ENCODE measurements around the gene SNRNP48. TPM values are rescaled to one million over a fixed set of nuclear protein-coding genes. Genes with fewer than 3 reads are reported as not detected.

SNRNP48 gene
- total and polyA plus RNA-seq, 2 donors (not counting 3 experiments of a cell fraction or from before 2014, with no cell fraction given) = 4.2 to 13.2 TPM

DNA sequence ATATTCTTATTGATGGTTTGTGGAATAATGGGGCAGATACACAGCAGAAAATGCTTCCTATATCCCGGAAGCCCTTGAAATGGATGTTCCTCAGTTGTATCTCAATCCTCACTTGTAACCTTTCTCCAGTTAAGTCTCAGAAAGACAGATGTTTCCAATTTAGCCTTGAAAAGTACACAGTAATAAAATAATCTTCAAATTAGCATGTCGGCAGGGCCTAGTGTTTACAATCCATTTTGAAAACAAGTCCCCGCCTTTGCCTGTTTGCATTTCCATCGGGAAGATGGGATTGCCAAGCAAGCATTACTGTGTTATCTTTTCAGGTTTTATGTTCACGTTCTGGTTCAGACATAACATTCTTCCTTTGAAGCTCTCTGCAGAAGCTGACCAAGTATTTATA is 41.5 kb downstream of the SNRNP48 start:
- Histone ChIP-seq H3K27me3 (ENCODE audit: control insufficient read depth in 2 of 2, insufficient read depth in 2 of 2, low read length in 2 of 2) (peaks cover 2 to 11% of the 10 kb centered on the region in 2 experiments), H3K9me3 (replicated peaks; ENCODE audit: control insufficient read depth, insufficient read depth, low read length) (no peaks in the 10 kb centered on the region), H3K4me3 (replicated peaks in 1 of 3; ENCODE audit: insufficient read depth in 1 of 3, low read depth in 1 of 3, low read length in 3 of 3) (no peak overlapping the region), H4K20me1 (replicated peaks; ENCODE audit: control insufficient read depth, extremely low read depth, insufficient read depth, low read length) (no peaks in the 10 kb centered on the region), H3K4me2 (ENCODE audit: insufficient read depth, low read length) (no peak overlapping the region), H3K4me1 (ENCODE audit: control insufficient read depth, extremely low read depth, insufficient read depth, low read length) (no peaks in the 10 kb centered on the region), H3K9ac (replicated peaks; ENCODE audit: extremely low read depth, insufficient read depth, low read length) (no peak overlapping the region), H3K36me3 (ENCODE audit: control insufficient read depth in 2 of 2, extremely low read depth in 1 of 2, insufficient read depth in 2 of 2, low read length in 2 of 2) (no peaks in the 10 kb centered on the region), H3K27ac (ENCODE audit: insufficient read depth, low read depth, low read length) (no peak overlapping the region), H2AFZ (ENCODE audit: low read depth, low read length) (no peak overlapping the region), H3K9me1 (replicated peaks; ENCODE audit: control insufficient read depth, extremely low read depth, insufficient read depth, low read length) (no peaks in the 10 kb centered on the region), H3K79me2 (ENCODE audit: control insufficient read depth, insufficient read depth, low read length) (no peaks in the 10 kb centered on the region)
- TF ChIP-seq POLR2AphosphoS5 (IDR thresholded peaks at IDR 0.05; ENCODE audit: insufficient read depth, low read depth, low read length) (no peak), MAX (IDR thresholded peaks at IDR 0.05; ENCODE audit: insufficient read depth, insufficient read length) (no peak), EZH2 (IDR thresholded peaks at IDR 0.05; ENCODE audit: borderline replicate concordance, low read depth, low read length, severe bottlenecking) (no peak), MYC (IDR thresholded peaks at IDR 0.05; ENCODE audit: low read depth, low read length) (no peak), CTCF (IDR thresholded peaks at IDR 0.05; ENCODE audit: extremely low read depth in 1 of 2, insufficient read depth in 1 of 2, low read depth in 1 of 2, low read length in 2 of 2) (no peak), POLR2A (IDR thresholded peaks at IDR 0.05; ENCODE audit: low read depth, low read length) (no peak), GATA2 (IDR thresholded peaks at IDR 0.05; ENCODE audit: insufficient read depth, insufficient read length, low read depth, low read length) (no peak), FOS (IDR thresholded peaks at IDR 0.05; ENCODE audit: borderline replicate concordance, insufficient read depth, low read length) (no peak), JUN (IDR thresholded peaks at IDR 0.05; ENCODE audit: borderline replicate concordance, insufficient read depth, insufficient read length, low read depth) (no peak)
- dilution Hi-C loops (cut with MboI; ENCODE audit: extremely low pct_ligation_motif_present, low sequenced_read_pairs) (no loop called here), intact Hi-C loops (cut with micrococcal nuclease) (no loop called here)
- FAIRE-seq (no peak), DNase-seq (ENCODE audit: low read depth, low spot score) (no peak)
- ChIA-PET POLR2A (no interaction called here), CTCF (interaction anchor here (1.7 kb wide), 1 partner anchor 16 kb away, joined by 7 read pairs; no protein-coding TSS in a partner anchor)
- no TSS peak for BruUV-seq (replicated peaks)

Data from endothelial cell of umbilical vein (primary cell).